Peyer's patch (tissue), 4 donors: ENCODE measurements around the gene HSF4.

Experiments used
- POLR2A ChIP-seq, 2 donors: fragments of 450-650 bp; IDR thresholded peaks; one replicate each; pipeline ENCODE4 v1.5.1; 2017; ENCODE audit warnings: antibody characterized with exemption in 2 of 2, mild to moderate bottlenecking in 2 of 2, moderate library complexity in 2 of 2
- TF ChIP-seq, protein P1 (sequence below), 6 experiments: fragments of 450-650 bp in 4 of 6; fragments of 200-600 bp in 2 of 6; sonication (generic) in 1 of 6; IDR thresholded peaks; one replicate each; pipeline ENCODE4 v1.5.1; 2017 to 2019; ENCODE audit warnings: antibody characterized with exemption in 6 of 6, mild to moderate bottlenecking in 3 of 6, moderate library complexity in 1 of 6

DNA sequence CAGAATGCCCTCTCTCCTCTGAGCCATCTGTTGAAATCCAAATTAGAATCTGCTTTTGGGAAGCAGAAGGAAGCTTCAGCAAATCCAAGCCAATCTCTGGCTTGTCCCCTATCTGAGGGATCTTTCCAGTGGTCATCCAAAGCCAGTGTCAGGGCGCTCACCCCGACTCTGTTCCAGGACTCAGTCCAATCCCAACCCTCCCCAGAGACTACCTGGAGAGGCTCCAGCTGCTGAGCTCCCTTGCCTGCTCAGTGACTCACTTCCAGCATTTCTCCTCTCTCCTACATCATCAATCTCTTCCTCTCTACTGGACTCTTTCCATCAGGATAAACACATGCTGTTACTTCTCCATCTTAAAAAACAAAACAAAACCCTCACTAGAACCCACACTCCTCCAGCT lies 16.8 kb downstream of the HSF4 start:
- TF ChIP-seq, protein P1, sequence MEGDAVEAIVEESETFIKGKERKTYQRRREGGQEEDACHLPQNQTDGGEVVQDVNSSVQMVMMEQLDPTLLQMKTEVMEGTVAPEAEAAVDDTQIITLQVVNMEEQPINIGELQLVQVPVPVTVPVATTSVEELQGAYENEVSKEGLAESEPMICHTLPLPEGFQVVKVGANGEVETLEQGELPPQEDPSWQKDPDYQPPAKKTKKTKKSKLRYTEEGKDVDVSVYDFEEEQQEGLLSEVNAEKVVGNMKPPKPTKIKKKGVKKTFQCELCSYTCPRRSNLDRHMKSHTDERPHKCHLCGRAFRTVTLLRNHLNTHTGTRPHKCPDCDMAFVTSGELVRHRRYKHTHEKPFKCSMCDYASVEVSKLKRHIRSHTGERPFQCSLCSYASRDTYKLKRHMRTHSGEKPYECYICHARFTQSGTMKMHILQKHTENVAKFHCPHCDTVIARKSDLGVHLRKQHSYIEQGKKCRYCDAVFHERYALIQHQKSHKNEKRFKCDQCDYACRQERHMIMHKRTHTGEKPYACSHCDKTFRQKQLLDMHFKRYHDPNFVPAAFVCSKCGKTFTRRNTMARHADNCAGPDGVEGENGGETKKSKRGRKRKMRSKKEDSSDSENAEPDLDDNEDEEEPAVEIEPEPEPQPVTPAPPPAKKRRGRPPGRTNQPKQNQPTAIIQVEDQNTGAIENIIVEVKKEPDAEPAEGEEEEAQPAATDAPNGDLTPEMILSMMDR (IDR thresholded peaks at IDR 0.05), result no peak
- no peak for TF ChIP-seq POLR2A (IDR thresholded peaks at IDR 0.05)
